ENCODE results near the gene WFS1.

WFS1 gene

GRCh38 chr4:6280365-6280996 is 10.8 kb downstream of the WFS1 start:
- no peak for DNase-seq

GRCh38 chr4:6281436-6282313 is 12.0 kb downstream of the WFS1 start:
- no peak for DNase-seq

- DNase-seq, result no peak
Measured at GRCh38 chr4:6282314-6282771, 12.7 kb downstream of the WFS1 start.

DNA sequence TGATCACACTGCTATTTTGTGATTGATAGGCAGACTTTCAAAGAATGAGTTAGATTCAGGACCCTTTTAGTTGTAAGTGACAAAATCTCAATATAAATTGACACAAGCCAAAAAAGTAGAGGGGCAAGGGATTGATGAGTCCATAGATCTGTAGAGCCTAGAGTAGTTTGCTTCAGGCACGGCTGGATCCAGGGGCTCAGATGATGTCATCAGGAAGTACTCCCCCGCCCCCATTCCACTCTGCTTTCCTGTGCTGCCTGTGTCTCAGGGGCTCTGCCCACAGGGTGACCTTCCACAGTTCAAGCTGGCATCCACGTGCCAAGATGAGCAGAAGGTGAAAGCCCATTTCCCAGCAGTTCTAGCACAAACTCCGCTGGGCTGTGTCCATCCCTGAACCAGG is 13.6 kb downstream of the WFS1 start:
- no peak for DNase-seq

DNA sequence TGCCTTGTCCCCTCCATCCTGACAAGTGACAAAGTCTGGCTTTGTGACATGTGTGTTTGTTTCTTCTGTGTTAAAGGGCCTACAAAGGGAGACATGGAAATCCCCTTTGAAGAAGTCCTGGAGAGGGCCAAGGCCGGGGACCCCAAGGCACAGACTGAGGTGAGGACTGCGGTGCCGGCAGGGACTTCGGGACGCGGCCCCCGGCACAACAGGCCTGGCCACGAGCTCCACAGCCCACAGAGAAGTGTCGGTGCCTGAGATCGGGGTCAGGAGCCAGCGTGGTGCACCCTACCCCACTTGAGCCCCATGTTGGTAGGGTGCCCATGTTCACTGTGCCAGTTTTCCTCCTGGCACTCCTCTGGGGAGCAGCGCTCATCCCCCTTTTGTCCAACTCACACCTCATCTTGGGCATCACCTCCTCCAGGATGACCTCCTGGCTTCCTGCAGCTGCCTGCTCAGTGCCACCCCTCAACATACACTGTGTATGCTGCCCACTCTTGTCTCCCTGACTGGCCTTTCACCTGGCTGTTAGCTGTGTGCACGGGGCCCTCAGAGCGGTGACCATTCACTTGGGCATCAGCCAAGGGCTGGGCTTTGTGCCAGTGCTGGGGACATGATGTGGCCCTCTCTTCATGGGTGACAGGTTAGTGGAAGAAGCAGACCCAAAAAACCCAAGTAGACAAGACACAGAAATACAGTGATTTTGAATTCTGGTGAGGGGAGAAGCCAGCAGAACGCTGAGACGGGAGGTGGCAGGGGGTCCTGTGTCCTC is 17.6 kb downstream of the WFS1 start:
- no peak for DNase-seq

DNA sequence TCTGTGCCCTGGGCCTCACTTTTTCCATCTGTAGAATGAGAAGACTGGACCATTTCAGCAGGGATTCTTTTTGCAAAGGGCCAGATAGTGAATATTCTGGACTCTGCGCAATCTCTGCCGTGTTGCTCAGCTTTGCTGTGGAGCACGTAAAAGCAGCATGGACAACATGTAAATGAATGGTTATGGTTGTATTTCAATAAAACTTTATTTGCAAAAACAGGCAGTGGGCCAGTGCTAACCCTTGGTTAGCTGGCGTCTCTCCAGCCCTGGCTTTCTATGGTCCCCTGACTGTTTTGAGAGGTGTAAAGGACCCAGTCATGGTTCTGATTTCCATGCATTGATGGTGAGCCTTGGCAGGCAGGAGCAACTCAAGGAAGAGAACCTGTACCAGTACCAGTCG is 18.7 kb downstream of the WFS1 start:
- no peak for DNase-seq

DNA sequence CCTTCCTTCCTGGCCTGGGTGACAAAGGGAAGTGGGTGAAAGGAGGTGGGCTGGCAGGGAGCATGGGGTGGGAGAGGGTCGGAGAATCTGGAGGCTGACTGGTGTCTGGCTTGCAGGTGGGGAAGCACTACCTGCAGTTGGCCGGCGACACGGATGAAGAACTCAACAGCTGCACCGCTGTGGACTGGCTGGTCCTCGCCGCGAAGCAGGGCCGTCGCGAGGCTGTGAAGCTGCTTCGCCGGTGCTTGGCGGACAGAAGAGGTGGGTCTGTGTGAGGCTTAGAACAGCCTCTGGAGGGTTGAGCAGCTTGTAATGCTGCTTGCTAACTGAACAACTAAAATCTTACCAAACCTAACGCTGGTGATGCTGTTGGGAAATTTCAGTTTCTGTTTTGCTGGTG is 19.2 kb downstream of the WFS1 start:
- no peak for DNase-seq

DNA sequence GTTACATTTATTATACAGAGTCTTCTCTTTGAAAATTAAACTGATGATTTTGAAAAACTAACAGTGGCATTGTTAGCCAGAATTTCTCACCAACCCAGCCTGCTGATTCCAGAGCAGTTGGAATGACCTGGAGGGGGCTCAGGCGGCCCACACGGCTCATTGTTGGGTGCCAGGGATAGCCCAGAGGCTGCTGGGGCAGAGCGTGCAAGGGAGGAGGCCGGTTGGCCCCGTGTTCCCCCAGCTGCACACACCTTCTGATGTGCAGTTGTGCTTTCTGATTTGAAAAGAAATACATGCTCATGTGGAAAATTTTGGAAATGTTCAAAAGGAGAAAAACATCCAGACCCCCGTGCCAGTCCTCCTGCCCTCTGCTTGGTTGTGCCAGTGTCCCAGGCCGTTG is 20.6 kb downstream of the WFS1 start:
- no peak for DNase-seq

- no peak for DNase-seq
Measured at GRCh38 chr4:6290769-6291547, 21.3 kb downstream of the WFS1 start.

DNA sequence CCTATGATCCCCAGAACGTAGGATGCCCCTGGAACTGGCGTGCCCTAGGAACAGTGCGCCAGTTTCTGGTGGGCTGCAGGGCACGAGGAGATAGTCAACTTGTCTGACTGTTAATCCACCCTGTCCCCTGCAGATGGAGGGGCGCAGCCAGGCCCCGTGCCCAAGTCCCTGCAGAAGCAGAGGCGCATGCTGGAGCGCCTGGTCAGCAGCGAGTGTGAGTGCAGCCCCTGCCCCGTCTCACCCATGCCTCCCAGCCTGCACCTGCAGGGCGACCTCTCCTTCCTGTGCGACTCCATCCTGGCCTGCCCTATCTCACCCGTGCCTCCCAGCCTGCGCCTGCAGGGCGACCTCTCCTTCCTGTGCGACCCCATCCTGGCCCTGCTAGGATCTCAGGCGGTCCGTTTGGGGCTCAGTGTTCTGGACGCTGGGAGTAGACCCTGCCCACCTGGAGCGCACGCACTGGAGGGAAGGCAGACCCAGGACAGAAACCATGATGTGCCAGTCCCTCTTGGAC is 22.2 kb downstream of the WFS1 start:
- DNase-seq, result no peak

- no peak for DNase-seq
Measured at GRCh38 chr4:6292376-6293096, 22.9 kb downstream of the WFS1 start.

- DNase-seq, result no peak
Measured at GRCh38 chr4:6293097-6293445, 23.4 kb downstream of the WFS1 start.

DNA sequence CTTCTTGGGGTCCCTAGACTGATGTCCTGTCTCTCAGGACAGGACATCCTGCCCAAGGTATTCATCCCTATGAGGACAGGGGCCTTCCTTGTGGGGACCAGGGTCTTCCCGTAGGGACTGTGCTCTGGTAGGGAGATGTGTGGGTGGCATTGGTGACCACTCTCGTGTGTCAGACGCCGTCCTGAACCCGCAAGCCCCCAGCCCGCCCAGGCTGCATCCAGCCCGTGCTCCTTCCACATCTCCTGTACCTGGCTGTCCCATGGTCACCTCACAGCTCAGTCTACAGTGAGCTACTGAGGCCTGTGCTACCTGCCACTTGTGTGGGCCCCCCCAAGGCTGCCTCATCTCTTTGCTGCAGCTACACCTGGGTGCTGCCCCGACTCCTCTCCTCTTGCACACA is 24.0 kb downstream of the WFS1 start:
- DNase-seq, result no peak

DNA sequence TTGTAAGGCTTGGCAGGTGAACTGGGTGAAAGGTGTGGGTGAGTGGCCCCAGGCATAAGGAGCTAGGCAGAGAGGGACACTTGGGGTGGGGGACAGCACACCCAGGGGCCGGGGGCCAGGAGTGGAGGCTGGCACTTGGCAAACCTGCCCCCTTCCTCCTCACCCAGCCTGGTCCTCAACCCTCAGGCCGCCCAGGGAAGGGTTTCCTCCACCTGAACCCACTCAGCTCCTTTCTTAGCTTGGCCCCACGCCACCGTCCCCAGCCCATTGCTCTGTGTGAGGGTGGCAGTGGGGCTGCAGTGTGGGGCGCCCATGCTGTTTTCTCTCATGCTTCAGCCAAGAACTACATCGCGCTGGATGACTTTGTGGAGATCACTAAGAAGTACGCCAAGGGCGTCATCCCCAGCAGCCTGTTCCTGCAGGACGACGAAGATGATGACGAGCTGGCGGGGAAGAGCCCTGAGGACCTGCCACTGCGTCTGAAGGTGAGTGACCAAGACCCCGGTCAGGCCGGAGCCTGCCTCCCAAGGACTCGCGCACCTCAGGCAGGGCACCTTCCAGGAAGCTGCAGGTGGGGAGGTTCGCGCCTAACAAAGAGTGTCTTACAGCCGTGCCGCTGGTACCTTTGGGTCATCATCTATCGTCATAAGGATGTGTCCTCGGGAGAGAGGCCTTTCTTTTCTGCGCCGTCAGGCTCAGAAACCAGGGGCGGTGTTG is 25.2 kb downstream of the WFS1 start:
- DNase-seq, result no peak

DNA sequence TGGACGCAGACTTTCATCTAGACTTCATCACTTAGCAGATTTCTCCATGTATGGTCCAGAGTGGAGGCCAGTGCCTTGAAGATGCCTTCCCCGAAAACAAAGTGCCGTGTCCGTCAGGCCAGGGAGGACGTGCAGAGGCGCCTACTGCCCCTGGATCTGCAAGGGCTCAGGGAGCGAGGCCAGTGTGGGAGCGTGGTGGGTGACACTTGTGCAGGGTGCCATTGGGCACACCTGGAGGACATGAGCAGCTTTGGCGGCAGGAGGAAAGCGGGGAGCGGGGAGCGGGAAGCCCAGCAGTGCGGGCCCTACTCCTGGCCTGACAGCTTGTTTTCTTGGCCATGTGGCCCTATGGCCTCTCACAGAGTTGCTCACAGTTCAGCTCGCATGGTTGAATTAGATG is 25.8 kb downstream of the WFS1 start:
- DNase-seq, result no peak

DNA sequence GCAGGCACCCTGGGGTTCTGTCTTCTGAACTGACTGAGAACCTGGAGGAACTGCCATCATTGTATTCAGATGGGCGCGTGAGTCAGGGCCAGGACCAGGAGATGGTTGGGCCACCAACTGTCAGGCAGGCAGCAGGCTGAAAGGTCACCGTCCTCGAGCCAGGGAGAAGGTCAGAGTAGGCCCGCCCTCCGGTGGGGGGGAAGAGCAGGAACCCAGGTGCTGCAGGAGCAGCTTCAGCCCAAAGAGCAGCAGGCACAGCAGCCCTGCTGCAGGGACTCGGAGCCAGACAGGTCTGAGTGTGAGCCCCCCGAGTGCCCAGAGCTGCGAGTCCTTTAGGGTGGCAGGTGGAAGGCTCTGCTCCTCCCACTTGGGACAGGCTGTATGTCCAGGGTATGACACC is 26.4 kb downstream of the WFS1 start:
- DNase-seq, result no peak

GRCh38 chr4:6297266-6297815 is 27.7 kb downstream of the WFS1 start:
- no peak for DNase-seq

GRCh38 chr4:6298035-6298434 is 28.4 kb downstream of the WFS1 start:
- no peak for DNase-seq

- DNase-seq, result no peak
Measured at GRCh38 chr4:6298852-6299251, 29.2 kb downstream of the WFS1 start.

DNA sequence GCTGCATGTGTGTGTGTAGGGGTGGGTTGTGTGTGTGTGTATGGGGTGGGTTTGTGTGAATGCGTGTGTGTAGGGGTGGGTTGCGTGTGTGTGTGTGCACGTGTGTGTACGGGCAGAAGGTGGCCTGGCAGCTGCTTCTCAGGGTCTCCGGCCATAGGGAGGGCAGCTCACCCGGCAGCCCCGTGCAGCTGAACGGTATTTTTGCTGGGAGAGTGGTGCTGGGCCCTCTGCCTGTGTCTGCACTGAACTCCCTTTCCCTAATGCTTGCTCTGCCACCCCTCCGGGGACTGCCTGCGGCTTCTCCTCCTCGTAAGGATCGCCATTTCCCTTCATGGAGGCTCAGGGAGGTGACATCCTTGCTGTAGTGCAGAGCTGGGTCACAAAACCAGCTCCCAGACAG is 30.2 kb downstream of the WFS1 start:
- DNase-seq, result no peak

- DNase-seq, result no peak
Measured at GRCh38 chr4:6300359-6300758, 30.7 kb downstream of the WFS1 start.

Measured in GDM1 (cell line).